BLaER1 treated with 17β-estradiol and CSF1 and Interleukin-3, amounts not matched to agents 10 nM and 100 nM (cell line): ENCODE measurements around the gene CACHD1.
"Not testable (repeated sequence)": the region's sequence is repeated elsewhere in the genome, so short reads cannot be mapped to it uniquely, and the experiment has no call there.

ENCODE experiments used
- H3K27ac ChIP-seq, 11 experiments: shearing (Covaris generic); formaldehyde crosslinking; 2 replicates each; pipeline ENCODE4 v1.8.1; 2022
- H3K27me3 ChIP-seq, 11 experiments: shearing (Covaris generic); formaldehyde crosslinking; 2 replicates each; pipeline ENCODE4 v1.8.1; 2022
- H3K36me3 ChIP-seq, 11 experiments: shearing (Covaris generic); formaldehyde crosslinking; 2 replicates each; pipeline ENCODE4 v1.8.1; 2022
- H3K4me1 ChIP-seq, 10 experiments: shearing (Covaris generic); formaldehyde crosslinking; 2 replicates each; pipeline ENCODE4 v1.8.1; 2022
- H3K4me2 ChIP-seq, 11 experiments: shearing (Covaris generic); formaldehyde crosslinking; 2 replicates each; pipeline ENCODE4 v1.8.1; 2022
- H3K4me3 ChIP-seq, 10 experiments: shearing (Covaris generic); formaldehyde crosslinking; 2 replicates each; pipeline ENCODE4 v1.8.1; 2022
- H3K9ac ChIP-seq, 11 experiments: shearing (Covaris generic); formaldehyde crosslinking; 2 replicates each; pipeline ENCODE4 v1.8.1; 2022
- H3K9me3 ChIP-seq, 11 experiments: shearing (Covaris generic); formaldehyde crosslinking; replicated peaks in 1 of 11; 2 replicates each; pipeline ENCODE4 v1.8.1; 2022
- H4K20me1 ChIP-seq, 11 experiments: shearing (Covaris generic); formaldehyde crosslinking; 2 replicates each; pipeline ENCODE4 v1.8.1; 2022
- Cebpa-rat ChIP-seq, 11 experiments: shearing (Covaris generic); IDR thresholded peaks; 2 replicates each; pipeline ENCODE4 v1.8.1; 2022

Gene CACHD1

DNA sequence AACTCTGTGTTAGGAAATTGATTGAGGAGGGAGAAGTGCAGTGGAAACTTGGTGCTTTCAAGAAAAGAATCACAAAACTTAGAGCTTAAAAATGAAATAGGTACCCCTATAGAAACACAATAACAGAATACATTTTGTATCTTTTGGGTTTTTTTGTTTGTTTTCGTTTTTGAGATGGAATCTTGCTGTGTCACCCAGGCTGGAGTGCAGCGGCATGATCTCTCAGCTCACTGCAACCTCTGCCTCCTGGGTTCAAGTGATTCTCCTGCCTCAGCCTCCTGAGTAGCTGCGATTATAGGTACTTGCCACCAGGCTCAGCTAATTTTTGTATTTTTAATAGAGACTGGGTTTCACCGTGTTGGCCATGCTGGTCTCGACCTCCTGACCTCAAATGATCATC is 223.5 kb downstream of the CACHD1 start:
- no peak overlapping the region for H3K4me2 ChIP-seq
- H3K9me3 ChIP-seq = no peaks in the 10 kb centered on the region
- H4K20me1 ChIP-seq = no peaks in the 10 kb centered on the region
- H3K9ac ChIP-seq = no peak overlapping the region
- H3K27ac ChIP-seq = no peak overlapping the region
- TF ChIP-seq Cebpa-rat (IDR thresholded peaks at IDR 0.05) = no peak
- H3K4me1 ChIP-seq = peaks cover 5 to 19% (median 10%) of the 10 kb centered on the region in 10 experiments; a peak in 18 of 20 replicates
- H3K36me3 ChIP-seq = peaks cover 0 to 49% (median 28%) of the 10 kb centered on the region in 11 experiments; a peak in 13 of 22 replicates
- no peaks in the 10 kb centered on the region for H3K27me3 ChIP-seq
- no peak overlapping the region for H3K4me3 ChIP-seq

DNA sequence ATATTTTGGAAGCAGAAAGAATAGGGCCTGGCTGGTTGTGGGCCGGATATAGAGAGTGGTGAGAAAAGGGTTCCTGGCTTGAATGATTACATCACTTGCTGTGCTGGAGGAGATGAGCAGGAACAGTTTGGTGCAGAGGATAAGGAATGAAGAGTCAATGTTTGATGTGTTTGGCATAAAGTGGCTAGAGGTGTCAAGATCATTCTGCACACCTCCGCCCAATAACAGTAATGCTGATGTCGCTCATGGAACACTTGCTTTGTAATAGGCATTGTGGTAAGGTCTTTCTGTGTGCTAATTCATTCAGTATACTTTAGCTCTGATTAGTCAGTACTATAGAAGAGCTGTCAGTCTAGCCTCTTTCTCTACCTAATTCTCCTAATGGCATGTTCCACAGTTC is 226.9 kb downstream of the CACHD1 start:
- Histone ChIP-seq H3K4me3 (no peak overlapping the region), H3K27me3 (no peaks in the 10 kb centered on the region), H3K4me1 (peaks cover 3 to 8% (median 5%) of the 10 kb centered on the region in 10 experiments; a peak in 17 of 20 replicates), H3K36me3 (peaks cover 0 to 14% (median 5%) of the 10 kb centered on the region in 11 experiments; a peak in 12 of 22 replicates), H4K20me1 (no peaks in the 10 kb centered on the region), H3K9ac (no peak overlapping the region), H3K27ac (no peak overlapping the region), H3K9me3 (no peaks in the 10 kb centered on the region), H3K4me2 (no peak overlapping the region)
- no peak for TF ChIP-seq Cebpa-rat (IDR thresholded peaks at IDR 0.05)

DNA sequence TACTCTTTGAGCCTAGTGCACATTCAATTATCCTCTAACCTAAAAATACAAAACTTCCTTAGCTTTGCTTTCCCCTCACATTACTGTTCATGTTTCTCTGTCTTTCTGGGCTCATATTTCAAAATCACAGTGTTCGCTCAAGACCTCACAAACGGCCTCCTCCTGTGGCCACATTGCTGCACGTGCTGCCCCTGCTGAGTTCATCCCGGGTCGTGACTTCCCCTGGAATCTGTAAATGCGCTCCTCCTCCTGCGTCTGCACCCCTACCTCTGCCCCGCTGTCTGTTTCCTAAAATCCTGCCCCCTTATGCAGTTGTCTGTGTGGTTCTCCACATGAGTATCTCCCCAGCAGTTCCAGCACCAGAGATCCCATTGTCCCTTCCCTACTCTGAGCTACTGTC is 229.4 kb downstream of the CACHD1 start:
- no peaks in the 10 kb centered on the region for H3K27me3 ChIP-seq
- no peak overlapping the region for H3K4me2 ChIP-seq
- TF ChIP-seq Cebpa-rat (IDR thresholded peaks at IDR 0.05) = no peak
- H3K27ac ChIP-seq = no peak overlapping the region
- no peak overlapping the region for H3K4me3 ChIP-seq
- H4K20me1 ChIP-seq = no peaks in the 10 kb centered on the region
- H3K36me3 ChIP-seq = peaks cover 0 to 3% (median 0%) of the 10 kb centered on the region in 11 experiments; a peak in 1 of 22 replicates
- H3K9ac ChIP-seq = no peak overlapping the region
- no peaks in the 10 kb centered on the region for H3K9me3 ChIP-seq
- H3K4me1 ChIP-seq = peaks cover 0 to 5% (median 4%) of the 10 kb centered on the region in 10 experiments; a peak in 12 of 20 replicates

DNA sequence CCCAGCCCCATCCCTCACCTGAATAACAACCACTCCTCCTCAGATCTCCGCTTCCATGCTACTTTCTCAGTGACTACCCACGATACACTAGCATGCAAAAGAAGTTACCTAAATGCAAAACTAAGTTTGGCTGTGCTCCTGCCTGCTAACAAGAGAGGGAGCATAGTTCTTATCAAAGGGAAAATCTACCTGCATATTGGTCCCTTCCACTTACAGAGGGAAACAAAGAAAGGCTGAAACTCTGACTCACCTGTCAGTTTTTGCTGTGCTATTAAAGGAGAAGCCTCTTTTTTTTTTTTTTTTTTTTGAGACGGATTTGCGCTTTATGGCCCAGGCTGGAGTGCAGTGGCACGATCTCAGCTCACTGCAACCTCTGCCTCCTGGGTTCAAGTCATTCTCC is 231.1 kb downstream of the CACHD1 start:
- Histone ChIP-seq H3K27me3 (no peaks in the 10 kb centered on the region), H3K4me3 (no peak overlapping the region), H3K9me3 (no peaks in the 10 kb centered on the region), H3K36me3 (no peaks in the 10 kb centered on the region), H3K9ac (no peak overlapping the region), H3K4me2 (no peak overlapping the region), H4K20me1 (no peaks in the 10 kb centered on the region), H3K27ac (no peak overlapping the region), H3K4me1 (no peaks in the 10 kb centered on the region)
- TF ChIP-seq Cebpa-rat (IDR thresholded peaks at IDR 0.05) = no peak

DNA sequence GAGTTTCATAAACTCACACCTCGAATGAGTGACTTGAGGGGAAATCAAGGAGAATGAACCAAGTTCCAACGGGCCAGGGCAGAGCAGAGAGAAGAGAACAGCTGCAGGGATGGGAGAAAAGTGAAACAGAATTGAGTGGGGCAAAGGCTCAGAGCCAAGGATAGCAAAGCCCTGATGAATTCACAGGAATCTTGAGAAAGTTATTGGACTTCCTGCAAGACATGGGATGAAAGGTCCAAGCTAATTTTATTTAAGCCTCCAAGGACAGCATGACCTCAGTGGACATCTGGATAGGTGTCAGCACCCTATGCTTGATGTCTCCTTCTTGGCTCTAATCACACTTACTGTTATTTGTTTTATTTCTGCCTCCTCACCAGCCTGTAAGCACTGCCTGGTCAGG is 232.0 kb downstream of the CACHD1 start:
- H3K4me2 ChIP-seq = no peak overlapping the region
- no peaks in the 10 kb centered on the region for H3K9me3 ChIP-seq
- no peaks in the 10 kb centered on the region for H3K36me3 ChIP-seq
- no peak for TF ChIP-seq Cebpa-rat (IDR thresholded peaks at IDR 0.05)
- no peak overlapping the region for H3K4me3 ChIP-seq
- H3K27ac ChIP-seq = no peak overlapping the region
- no peaks in the 10 kb centered on the region for H3K27me3 ChIP-seq
- H4K20me1 ChIP-seq = no peaks in the 10 kb centered on the region
- H3K9ac ChIP-seq = no peak overlapping the region
- H3K4me1 ChIP-seq = no peaks in the 10 kb centered on the region

DNA sequence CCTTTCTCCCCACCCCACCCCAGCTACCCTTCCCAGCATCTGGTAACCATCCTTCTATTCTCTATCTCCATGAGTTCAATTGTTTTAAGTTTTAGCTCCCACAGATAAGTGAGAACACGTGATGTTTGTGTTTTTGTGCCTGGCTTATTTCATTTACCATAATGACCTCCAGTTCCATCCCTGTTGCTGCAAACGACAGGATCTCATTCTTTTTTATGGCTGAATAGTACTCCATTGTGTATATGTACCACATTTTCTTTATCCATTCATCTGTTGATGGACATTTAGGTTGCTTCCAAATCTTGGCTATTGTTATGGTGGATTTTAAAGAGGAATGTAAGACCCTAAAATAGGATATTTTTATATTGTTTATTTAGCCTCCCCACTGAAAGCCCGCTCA is 232.7 kb downstream of the CACHD1 start:
- H3K9me3 ChIP-seq, H4K20me1 ChIP-seq, H3K4me3 ChIP-seq, H3K9ac ChIP-seq, H3K36me3 ChIP-seq, H3K27ac ChIP-seq, H3K27me3 ChIP-seq, H3K4me2 ChIP-seq, H3K4me1 ChIP-seq: not testable (repeated sequence)

DNA sequence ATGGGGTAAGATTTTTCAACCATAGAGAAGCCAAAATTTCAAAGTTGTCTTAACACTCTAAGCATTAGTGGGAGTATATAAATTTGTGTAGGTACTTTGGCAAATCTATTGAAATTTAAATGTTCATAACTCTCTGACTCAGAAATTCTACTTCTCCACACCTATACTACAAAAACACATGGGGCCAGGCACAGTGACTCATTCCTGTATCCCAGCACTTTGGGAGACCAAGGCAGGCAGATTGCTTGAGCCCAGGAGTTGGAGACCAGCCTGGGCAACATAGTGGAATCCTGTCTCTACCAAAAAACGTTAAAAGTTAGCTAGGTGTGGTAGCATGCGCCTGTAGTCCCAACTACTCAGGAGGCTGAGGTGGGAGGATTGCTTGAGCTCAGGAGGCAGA is 233.7 kb downstream of the CACHD1 start:
- no peak overlapping the region for H3K27ac ChIP-seq
- H3K4me1 ChIP-seq = no peaks in the 10 kb centered on the region
- H4K20me1 ChIP-seq = no peaks in the 10 kb centered on the region
- no peaks in the 10 kb centered on the region for H3K36me3 ChIP-seq
- no peaks in the 10 kb centered on the region for H3K9me3 ChIP-seq
- no peak overlapping the region for H3K9ac ChIP-seq
- H3K27me3 ChIP-seq = no peaks in the 10 kb centered on the region
- H3K4me3 ChIP-seq = no peak overlapping the region
- no peak for TF ChIP-seq Cebpa-rat (IDR thresholded peaks at IDR 0.05)
- H3K4me2 ChIP-seq = no peak overlapping the region

DNA sequence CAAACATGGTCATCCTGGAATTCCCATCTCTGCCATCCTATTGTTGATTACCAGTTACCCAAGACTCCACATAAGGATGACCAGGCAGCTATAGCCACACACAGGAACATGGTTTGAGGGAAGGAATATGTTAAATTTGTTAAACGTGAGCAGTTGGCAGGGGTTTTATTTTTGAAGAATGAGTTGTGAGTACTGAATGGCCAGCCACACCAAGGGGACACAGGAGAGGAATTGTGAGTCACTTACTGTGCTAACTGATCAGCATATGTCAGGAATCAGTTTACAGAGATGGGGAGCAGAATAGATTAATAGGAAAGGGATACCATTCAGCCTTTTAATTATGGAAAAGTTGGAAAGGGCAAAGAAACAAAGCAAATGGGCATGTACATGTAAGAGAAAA is 235.7 kb downstream of the CACHD1 start:
- Histone ChIP-seq H3K36me3 (no peaks in the 10 kb centered on the region), H3K27ac (no peak overlapping the region), H4K20me1 (no peaks in the 10 kb centered on the region), H3K4me3 (no peak overlapping the region), H3K4me1 (no peaks in the 10 kb centered on the region), H3K9ac (no peak overlapping the region), H3K27me3 (no peaks in the 10 kb centered on the region), H3K9me3 (no peaks in the 10 kb centered on the region), H3K4me2 (no peak overlapping the region)
- no peak for TF ChIP-seq Cebpa-rat (IDR thresholded peaks at IDR 0.05)

DNA sequence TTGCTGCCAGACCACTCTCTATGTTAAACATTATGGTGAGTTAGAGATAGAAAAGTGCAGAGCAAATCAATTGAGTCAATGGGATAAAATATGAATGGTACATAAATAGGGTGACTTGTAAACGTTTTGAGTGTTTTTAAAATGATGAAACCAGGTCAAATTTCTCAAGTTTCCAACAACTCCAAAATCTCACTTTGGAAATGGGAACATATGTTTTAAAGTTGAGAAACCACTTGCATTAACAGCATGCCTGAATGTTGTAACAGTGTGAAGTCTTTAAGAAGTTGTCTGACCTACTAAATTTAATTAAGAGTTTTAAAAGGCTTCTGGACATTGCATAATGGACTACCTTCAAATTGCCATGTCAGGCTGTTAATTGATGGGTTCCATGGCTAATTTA is 241.3 kb downstream of the CACHD1 start:
- TF ChIP-seq Cebpa-rat (IDR thresholded peaks at IDR 0.05) = no peak
- H3K36me3 ChIP-seq = no peaks in the 10 kb centered on the region

DNA sequence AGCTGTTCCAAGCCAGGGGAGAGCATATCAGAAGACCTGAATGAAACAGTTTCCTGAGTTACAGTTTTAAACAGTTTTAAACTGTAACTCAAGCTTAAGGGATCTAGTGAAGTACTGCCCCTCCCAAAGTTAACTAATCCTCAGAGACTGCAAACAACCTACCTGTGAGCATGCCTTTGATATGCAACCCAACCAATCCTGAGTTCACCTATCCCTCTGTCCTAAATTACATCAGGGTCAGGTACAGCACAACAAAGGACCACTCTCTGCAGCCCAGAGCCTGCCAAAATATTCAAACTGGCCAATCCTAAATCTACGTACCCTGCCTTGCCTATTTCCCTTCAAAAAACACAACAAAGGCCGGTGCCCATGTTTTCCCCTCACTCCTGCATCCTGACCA is 242.1 kb downstream of the CACHD1 start:
- no peaks in the 10 kb centered on the region for H3K4me1 ChIP-seq
- H4K20me1 ChIP-seq = no peaks in the 10 kb centered on the region
- H3K9me3 ChIP-seq = no peaks in the 10 kb centered on the region
- no peak overlapping the region for H3K27ac ChIP-seq
- no peaks in the 10 kb centered on the region for H3K36me3 ChIP-seq
- TF ChIP-seq Cebpa-rat (IDR thresholded peaks at IDR 0.05) = no peak
- H3K27me3 ChIP-seq = no peaks in the 10 kb centered on the region
- no peak overlapping the region for H3K4me2 ChIP-seq
- no peak overlapping the region for H3K9ac ChIP-seq
- no peak overlapping the region for H3K4me3 ChIP-seq

More for the DNA sequence above, 241.3 kb downstream of the CACHD1 start:
- H3K27me3 ChIP-seq = no peaks in the 10 kb centered on the region
- H3K4me2 ChIP-seq = no peak overlapping the region
- no peaks in the 10 kb centered on the region for H3K9me3 ChIP-seq
- no peak overlapping the region for H3K4me3 ChIP-seq
- H3K27ac ChIP-seq = no peak overlapping the region
- H3K4me1 ChIP-seq = no peaks in the 10 kb centered on the region
- H4K20me1 ChIP-seq = no peaks in the 10 kb centered on the region
- no peak overlapping the region for H3K9ac ChIP-seq
